HG02571 (cell line): ENCODE data around the gene CD151.

Experiments
- ATAC-seq: cut with Tn5 transposase; IDR thresholded peaks from one replicate; pipeline ENCODE4 v1.9.1; 2021; ENCODE audit warnings: mild to moderate bottlenecking, moderate library complexity; ENCODE audit not compliant: unreplicated experiment

CD151 gene

GRCh38 chr11:841981-842369 is 9.2 kb downstream of the CD151 start:
- ATAC-seq = no peak

- peak; percentile 44 for ATAC-seq
Observed at GRCh38 chr11:842370-843002, 9.7 kb downstream of the CD151 start, which contains the start of the genes POLR2L and TSPAN4. POLR2L (minus strand) TSS chr11:842529; CDS start chr11:842508, 21 bp downstream. TSPAN4 (plus strand) TSS chr11:842852; CDS start chr11:850305, 7,453 bp downstream.

- ATAC-seq = peak; percentile 5
Observed at GRCh38 chr11:843086-843734, 10.5 kb downstream of the CD151 start.

GRCh38 chr11:843818-844692 is 11.3 kb downstream of the CD151 start:
- ATAC-seq = no peak

- no peak for ATAC-seq
Observed at GRCh38 chr11:844693-845644, 12.2 kb downstream of the CD151 start.

GRCh38 chr11:845872-846495 is 13.2 kb downstream of the CD151 start:
- no peak for ATAC-seq

- ATAC-seq = no peak
Observed at GRCh38 chr11:846496-847098, 13.8 kb downstream of the CD151 start.

- no peak for ATAC-seq
Observed at GRCh38 chr11:847876-848275, 15.1 kb downstream of the CD151 start.

GRCh38 chr11:848380-848931 is 15.7 kb downstream of the CD151 start:
- no peak for ATAC-seq

- ATAC-seq = no peak
Observed at GRCh38 chr11:849104-849824, 16.5 kb downstream of the CD151 start.

GRCh38 chr11:849951-850774 is 17.4 kb downstream of the CD151 start:
- no peak for ATAC-seq

- ATAC-seq = no peak
Observed at GRCh38 chr11:850775-851763, 18.3 kb downstream of the CD151 start.

- ATAC-seq = no peak
Observed at GRCh38 chr11:852762-853161, 20.0 kb downstream of the CD151 start.

- ATAC-seq = no peak
Observed at GRCh38 chr11:853682-854448, 21.1 kb downstream of the CD151 start.

- ATAC-seq = no peak
Observed at GRCh38 chr11:854601-855329, 22.0 kb downstream of the CD151 start.
